Activated CD4-positive, alpha-beta T cell treated with anti-CD3 and anti-CD28 coated beads, Interleukin-2, amount 10 ng/mL, durations not matched to agents 24 days and 14 days (primary cell): ENCODE results near the gene LDAF1. TPM values are rescaled to one million over a fixed set of nuclear protein-coding genes. Genes with fewer than 3 reads are reported as not detected.
A peak's percentile ranks its signal among the peaks of the same experiment; 100 is the strongest.
"Not testable (repeated sequence)": the region's sequence is repeated elsewhere in the genome, so short reads cannot be mapped to it uniquely, and the experiment has no call there.

Experiments
- DNase-seq: peaks from one replicate; pipeline ENCODE4 v3.0.0; 2022
- H3K27ac Mint-ChIP-seq: one replicate; pipeline ENCODE4 v1.8.0; 2022; ENCODE audit warnings: mild to moderate bottlenecking, mixed read lengths
- H3K27me3 Mint-ChIP-seq: one replicate; pipeline ENCODE4 v1.8.0; 2022; ENCODE audit warnings: mixed read lengths
- H3K36me3 Mint-ChIP-seq: one replicate; pipeline ENCODE4 v1.8.0; 2022; ENCODE audit warnings: low read depth, mild to moderate bottlenecking, mixed read lengths
- H3K4me1 Mint-ChIP-seq: one replicate; pipeline ENCODE4 v1.8.0; 2021; ENCODE audit warnings: mixed read lengths
- H3K4me3 Mint-ChIP-seq: one replicate; pipeline ENCODE4 v1.8.0; 2022; ENCODE audit warnings: mild to moderate bottlenecking, moderate library complexity, mixed read lengths
- H3K9me3 Mint-ChIP-seq: one replicate; pipeline ENCODE4 v1.8.0; 2021; ENCODE audit warnings: mixed read lengths
- intact Hi-C: fragments of 100-400 bp; cut with micrococcal nuclease; formaldehyde crosslinking; loops from one replicate; pipeline ENCODE4 v1.15.1; 2023
- total RNA-seq: library from RNA; stranded (reverse); gene quantifications from 2 replicates; pipeline ENCODE4 v1.2.3, GENCODE V29; 2022

Gene LDAF1
- 7.2 and 7.3 TPM in 2 replicates for total RNA-seq

GRCh38 chr16:21158208-21159110 lies at the start of gene LDAF1:
LDAF1 (plus strand) TSS chr16:21158674; CDS start chr16:21161183, 2,509 bp downstream.
- peaks cover 14% of the 10 kb centered on the region for H3K4me1 Mint-ChIP-seq
- H3K27me3 Mint-ChIP-seq, result no peaks in the 10 kb centered on the region
- H3K9me3 Mint-ChIP-seq, result no peaks in the 10 kb centered on the region
- H3K27ac Mint-ChIP-seq, result peak within 1 kb of the TSS; percentile 61
- intact Hi-C loops, result loop anchor here (2.0 to 10.0 kb wide), 3 partner anchors 116 to 396 kb away; partner anchors contain the start of gene CRYM
- H3K4me3 Mint-ChIP-seq, result peak within 1 kb of the TSS; percentile 91
- DNase-seq, result peak; percentile 96
- H3K36me3 Mint-ChIP-seq, result peaks cover 16% of the 10 kb centered on the region

DNA sequence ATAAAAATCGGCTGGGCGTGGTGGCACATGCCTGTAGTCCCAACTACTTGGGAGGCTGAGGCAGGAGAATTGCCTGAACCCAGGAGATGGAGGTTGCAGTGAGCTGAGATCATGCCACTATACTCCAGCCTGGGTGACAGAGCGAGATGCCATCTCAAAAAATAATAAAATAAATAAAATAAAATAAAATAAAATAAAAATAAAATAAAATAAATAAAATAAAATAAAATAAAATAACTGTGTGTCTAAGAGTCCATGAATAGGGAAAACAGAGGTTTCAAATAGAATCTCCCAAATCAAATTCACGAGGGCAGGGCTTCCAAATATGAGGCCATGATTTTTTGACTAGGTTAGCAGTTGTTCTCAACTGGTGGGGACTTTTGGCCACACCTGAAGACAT lies 42.9 kb upstream of the LDAF1 start:
- H3K9me3 Mint-ChIP-seq, DNase-seq, H3K4me1 Mint-ChIP-seq, H3K36me3 Mint-ChIP-seq, H3K27ac Mint-ChIP-seq, intact Hi-C loops, H3K4me3 Mint-ChIP-seq, H3K27me3 Mint-ChIP-seq: not testable (repeated sequence)

GRCh38 chr16:21116148-21116693 lies 42.3 kb upstream of the LDAF1 start:
- Mint-ChIP-seq H3K27me3 (peaks cover 2% of the 10 kb centered on the region), H3K27ac (no peak overlapping the region), H3K4me1 (peaks cover 2% of the 10 kb centered on the region), H3K4me3 (peak overlapping the region; percentile 61), H3K36me3 (no peaks in the 10 kb centered on the region), H3K9me3 (no peaks in the 10 kb centered on the region)
- intact Hi-C loops, result no loop called here
- no peak for DNase-seq

DNA sequence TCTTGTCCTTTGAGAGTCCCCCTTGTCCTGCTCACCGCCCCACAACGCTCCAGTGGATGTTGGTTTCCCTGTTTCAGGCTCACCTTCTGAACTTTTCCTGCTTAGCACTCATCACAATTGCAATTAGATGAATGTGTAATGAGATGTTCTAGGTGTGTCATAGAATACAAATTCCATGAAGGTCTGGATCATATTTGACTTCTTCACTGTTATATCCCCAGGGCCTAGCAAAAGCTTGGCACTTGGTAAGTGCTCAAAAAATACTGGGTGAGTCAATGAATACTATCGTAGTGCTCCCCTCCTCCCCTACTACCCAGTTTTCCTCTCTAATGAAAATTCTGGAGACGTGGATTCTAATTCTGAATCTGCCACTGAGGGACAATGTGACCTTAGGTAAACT lies 40.9 kb upstream of the LDAF1 start:
- Mint-ChIP-seq H3K4me3 (no peak overlapping the region), H3K36me3 (no peaks in the 10 kb centered on the region), H3K9me3 (no peaks in the 10 kb centered on the region), H3K27ac (no peak overlapping the region), H3K27me3 (no peaks in the 10 kb centered on the region), H3K4me1 (peaks cover 2% of the 10 kb centered on the region)
- no peak for DNase-seq
- intact Hi-C loops, result no loop called here

- no peaks in the 10 kb centered on the region for H3K9me3 Mint-ChIP-seq
- intact Hi-C loops, result no loop called here
- no peaks in the 10 kb centered on the region for H3K27me3 Mint-ChIP-seq
- no peaks in the 10 kb centered on the region for H3K36me3 Mint-ChIP-seq
- peaks cover 2% of the 10 kb centered on the region for H3K4me1 Mint-ChIP-seq
- no peak for DNase-seq
- no peak overlapping the region for H3K4me3 Mint-ChIP-seq
- no peak overlapping the region for H3K27ac Mint-ChIP-seq
Measured at GRCh38 chr16:21120976-21121520, 37.4 kb upstream of the LDAF1 start.

DNA sequence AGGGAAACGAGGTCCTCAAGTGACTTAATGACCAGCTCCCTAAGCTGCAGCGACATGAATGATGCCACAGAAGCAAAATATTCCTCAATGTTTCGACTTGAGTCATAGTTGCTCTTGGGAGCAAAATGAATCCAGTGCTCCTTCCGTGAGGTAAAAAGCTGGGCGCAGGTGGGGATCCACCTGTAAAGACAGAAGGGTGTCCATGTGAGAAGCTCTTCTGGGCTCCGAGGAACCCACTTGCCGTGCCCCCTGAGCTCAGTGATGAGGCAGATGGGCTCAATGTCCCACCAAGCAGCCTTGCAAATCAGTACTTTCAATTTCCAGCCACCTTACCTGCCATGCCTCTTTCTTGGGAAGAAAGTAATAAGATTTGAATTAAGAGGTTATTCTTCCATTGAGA lies 33.3 kb upstream of the LDAF1 start:
- DNase-seq, result no peak
- H3K4me1 Mint-ChIP-seq, result no peaks in the 10 kb centered on the region
- no peaks in the 10 kb centered on the region for H3K36me3 Mint-ChIP-seq
- intact Hi-C loops, result no loop called here
- no peaks in the 10 kb centered on the region for H3K27me3 Mint-ChIP-seq
- no peak overlapping the region for H3K27ac Mint-ChIP-seq
- no peaks in the 10 kb centered on the region for H3K9me3 Mint-ChIP-seq
- H3K4me3 Mint-ChIP-seq, result no peak overlapping the region

DNA sequence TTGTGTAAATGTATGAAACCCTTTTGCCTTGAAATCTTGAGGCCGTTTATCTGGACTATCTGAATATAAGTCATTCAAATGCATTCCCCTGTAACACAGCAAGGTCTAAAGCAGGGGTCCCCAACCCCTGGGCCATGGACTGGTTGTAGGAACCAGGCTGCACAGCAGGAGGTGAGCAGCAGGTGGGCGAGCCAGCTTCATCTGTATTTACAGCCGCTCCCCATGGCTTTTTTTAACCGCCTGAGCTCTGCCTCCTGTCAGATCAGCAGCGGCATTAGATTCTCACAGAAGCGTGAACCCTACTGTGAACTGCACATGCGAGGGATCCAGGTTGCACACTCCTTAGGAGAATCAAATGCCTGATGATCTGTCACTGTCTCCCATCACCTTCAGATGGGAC lies 32.0 kb upstream of the LDAF1 start:
- Mint-ChIP-seq H3K27ac (no peak overlapping the region), H3K27me3 (peaks cover 1% of the 10 kb centered on the region), H3K4me1 (no peaks in the 10 kb centered on the region), H3K4me3 (no peak overlapping the region), H3K9me3 (no peaks in the 10 kb centered on the region), H3K36me3 (no peaks in the 10 kb centered on the region)
- DNase-seq, result no peak
- intact Hi-C loops, result no loop called here

GRCh38 chr16:21128991-21129390 lies 29.5 kb upstream of the LDAF1 start:
- H3K27ac Mint-ChIP-seq, result no peak overlapping the region
- peaks cover 1% of the 10 kb centered on the region for H3K27me3 Mint-ChIP-seq
- H3K4me3 Mint-ChIP-seq, result no peak overlapping the region
- no peaks in the 10 kb centered on the region for H3K4me1 Mint-ChIP-seq
- no peaks in the 10 kb centered on the region for H3K9me3 Mint-ChIP-seq
- no peaks in the 10 kb centered on the region for H3K36me3 Mint-ChIP-seq
- no peak for DNase-seq
- intact Hi-C loops, result no loop called here

- H3K4me3 Mint-ChIP-seq, result no peak overlapping the region
- no peaks in the 10 kb centered on the region for H3K36me3 Mint-ChIP-seq
- H3K27me3 Mint-ChIP-seq, result peaks cover 1% of the 10 kb centered on the region
- intact Hi-C loops, result no loop called here
- H3K4me1 Mint-ChIP-seq, result no peaks in the 10 kb centered on the region
- no peaks in the 10 kb centered on the region for H3K9me3 Mint-ChIP-seq
- no peak for DNase-seq
- H3K27ac Mint-ChIP-seq, result no peak overlapping the region
Measured at GRCh38 chr16:21130811-21131210, 27.7 kb upstream of the LDAF1 start.

GRCh38 chr16:21134053-21134452 lies 24.4 kb upstream of the LDAF1 start:
- Mint-ChIP-seq H3K4me1 (no peaks in the 10 kb centered on the region), H3K9me3 (no peaks in the 10 kb centered on the region), H3K27me3 (peaks cover 1% of the 10 kb centered on the region), H3K4me3 (no peak overlapping the region), H3K27ac (no peak overlapping the region), H3K36me3 (no peaks in the 10 kb centered on the region)
- no peak for DNase-seq
- intact Hi-C loops, result no loop called here

DNA sequence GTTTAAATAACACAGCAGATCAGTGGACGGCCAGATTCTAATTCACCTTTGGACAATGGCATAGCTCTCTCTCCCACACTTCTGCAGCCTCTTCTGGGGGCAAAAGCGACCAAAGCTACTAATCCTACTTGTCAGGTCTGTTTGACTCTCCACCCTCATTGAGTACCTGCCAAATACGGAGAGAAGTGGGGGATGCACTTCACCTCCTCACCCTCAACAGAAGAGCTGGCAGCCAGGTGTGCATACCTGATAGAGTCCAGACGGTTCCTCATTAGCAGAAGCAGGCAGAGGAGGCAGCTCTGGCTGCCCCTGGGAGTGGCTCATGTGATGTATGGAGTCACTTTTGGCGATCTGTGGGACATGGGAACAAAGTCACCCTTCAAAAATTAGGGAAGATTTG lies 12.7 kb upstream of the LDAF1 start:
- no peak overlapping the region for H3K4me3 Mint-ChIP-seq
- no peak for DNase-seq
- no peaks in the 10 kb centered on the region for H3K4me1 Mint-ChIP-seq
- H3K27ac Mint-ChIP-seq, result no peak overlapping the region
- peaks cover 21% of the 10 kb centered on the region for H3K27me3 Mint-ChIP-seq
- intact Hi-C loops, result no loop called here
- no peaks in the 10 kb centered on the region for H3K36me3 Mint-ChIP-seq
- no peaks in the 10 kb centered on the region for H3K9me3 Mint-ChIP-seq

- intact Hi-C loops, result loop anchor here (10.0 kb wide), 2 partner anchors 124 to 404 kb away; partner anchors contain the start of gene CRYM
- Mint-ChIP-seq H3K9me3 (no peaks in the 10 kb centered on the region), H3K4me3 (no peak within 1 kb of the TSS), H3K4me1 (no peaks in the 10 kb centered on the region), H3K27ac (no peak within 1 kb of the TSS), H3K27me3 (peaks cover 20% of the 10 kb centered on the region), H3K36me3 (no peaks in the 10 kb centered on the region)
- DNase-seq, result no peak
Measured at GRCh38 chr16:21150375-21151001, 8.0 kb upstream of the LDAF1 start, which contains the start of gene DNAH3. DNAH3 (minus strand) TSS chr16:21150846; CDS start chr16:21150319, 527 bp downstream.

- DNase-seq, H3K9me3 Mint-ChIP-seq, H3K36me3 Mint-ChIP-seq, H3K4me1 Mint-ChIP-seq, H3K27ac Mint-ChIP-seq, H3K4me3 Mint-ChIP-seq: not testable (repeated sequence)
- peaks cover 18% of the 10 kb centered on the region for H3K27me3 Mint-ChIP-seq
- intact Hi-C loops, result loop anchor here (10.0 kb wide), 2 partner anchors 122 to 402 kb away; partner anchors contain the start of gene CRYM
Measured at GRCh38 chr16:21152160-21153030, 6.1 kb upstream of the LDAF1 start.
